ENCODE data around the gene FOXO1. TPM values are rescaled to one million over a fixed set of nuclear protein-coding genes. Genes with fewer than 3 reads are reported as not detected.

FOXO1 gene
- total and polyA plus RNA-seq, 2 donors (not counting 1 experiment from before 2014, with no cell fraction given) = 1.9 to 2.5 TPM

GRCh38 chr13:40558656-40559055, 107.8 kb downstream of the FOXO1 start:
- Histone ChIP-seq H3K27me3 (ENCODE audit: control insufficient read depth, insufficient read depth, low read length) (no peaks in the 10 kb centered on the region), H3K4me3 (replicated peaks in 1 of 4; ENCODE audit: control extremely low read depth in 1 of 4, insufficient read depth in 1 of 4, low read depth in 3 of 4, low read length in 4 of 4) (no peak overlapping the region), H3K27ac (ENCODE audit: insufficient read depth, low read length) (no peak overlapping the region), H3K9me3 (ENCODE audit: control insufficient read depth, insufficient read depth, low read depth, low read length) (no peaks in the 10 kb centered on the region), H3K79me2 (ENCODE audit: control insufficient read depth, insufficient read depth, low read length) (no peaks in the 10 kb centered on the region), H3K4me2 (ENCODE audit: extremely low read depth, insufficient read depth, low read length) (no peak overlapping the region), H3K4me1 (ENCODE audit: control insufficient read depth, extremely low read depth, insufficient read depth, low read length) (no peaks in the 10 kb centered on the region), H3K36me3 (ENCODE audit: control insufficient read depth, insufficient read depth, low read length) (no peaks in the 10 kb centered on the region), H2AFZ (ENCODE audit: low read length) (no peak overlapping the region), H4K20me1 (ENCODE audit: control insufficient read depth, extremely low read depth, insufficient read depth, low read length) (no peaks in the 10 kb centered on the region), H3K9ac (ENCODE audit: insufficient read depth, low read length) (no peak overlapping the region)
- no peak for TF ChIP-seq EZH2 (IDR thresholded peaks at IDR 0.05; ENCODE audit: low read length, missing control alignments)
- TF ChIP-seq CTCF (conservative IDR thresholded peaks at IDR 0.05 in 1 of 2, IDR thresholded peaks at IDR 0.05 in 1 of 2; ENCODE audit: low read depth in 1 of 2, low read length in 2 of 2) = no peak
- no peak for DNase-seq (ENCODE audit: low read depth in 2 of 2)

GRCh38 chr13:40556453-40556852, 110.0 kb downstream of the FOXO1 start:
- Histone ChIP-seq H3K79me2 (ENCODE audit: control insufficient read depth, insufficient read depth, low read length) (no peaks in the 10 kb centered on the region), H4K20me1 (ENCODE audit: control insufficient read depth, extremely low read depth, insufficient read depth, low read length) (no peaks in the 10 kb centered on the region), H3K36me3 (ENCODE audit: control insufficient read depth, insufficient read depth, low read length) (no peaks in the 10 kb centered on the region), H3K4me3 (replicated peaks in 1 of 4; ENCODE audit: control extremely low read depth in 1 of 4, insufficient read depth in 1 of 4, low read depth in 3 of 4, low read length in 4 of 4) (no peak overlapping the region), H3K4me2 (ENCODE audit: extremely low read depth, insufficient read depth, low read length) (no peak overlapping the region), H3K27me3 (ENCODE audit: control insufficient read depth, insufficient read depth, low read length) (no peaks in the 10 kb centered on the region), H3K4me1 (ENCODE audit: control insufficient read depth, extremely low read depth, insufficient read depth, low read length) (no peaks in the 10 kb centered on the region), H2AFZ (ENCODE audit: low read length) (no peak overlapping the region), H3K27ac (ENCODE audit: insufficient read depth, low read length) (no peak overlapping the region), H3K9me3 (ENCODE audit: control insufficient read depth, insufficient read depth, low read depth, low read length) (no peaks in the 10 kb centered on the region), H3K9ac (ENCODE audit: insufficient read depth, low read length) (no peak overlapping the region)
- TF ChIP-seq CTCF (conservative IDR thresholded peaks at IDR 0.05 in 1 of 2, IDR thresholded peaks at IDR 0.05 in 1 of 2; ENCODE audit: low read depth in 1 of 2, low read length in 2 of 2) (no peak), EZH2 (IDR thresholded peaks at IDR 0.05; ENCODE audit: low read length, missing control alignments) (no peak)
- no peak for DNase-seq (ENCODE audit: low read depth in 2 of 2)

- H3K9ac ChIP-seq (ENCODE audit: insufficient read depth, low read length) = no peak overlapping the region
- no peak for DNase-seq (ENCODE audit: low read depth in 2 of 2)
- no peaks in the 10 kb centered on the region for H3K36me3 ChIP-seq (ENCODE audit: control insufficient read depth, insufficient read depth, low read length)
- no peaks in the 10 kb centered on the region for H3K79me2 ChIP-seq (ENCODE audit: control insufficient read depth, insufficient read depth, low read length)
- H3K9me3 ChIP-seq (ENCODE audit: control insufficient read depth, insufficient read depth, low read depth, low read length) = no peaks in the 10 kb centered on the region
- no peaks in the 10 kb centered on the region for H4K20me1 ChIP-seq (ENCODE audit: control insufficient read depth, extremely low read depth, insufficient read depth, low read length)
- no peak overlapping the region for H3K4me2 ChIP-seq (ENCODE audit: extremely low read depth, insufficient read depth, low read length)
- no peaks in the 10 kb centered on the region for H3K27me3 ChIP-seq (ENCODE audit: control insufficient read depth, insufficient read depth, low read length)
- H2AFZ ChIP-seq (ENCODE audit: low read length) = no peak overlapping the region
- no peak overlapping the region for H3K27ac ChIP-seq (ENCODE audit: insufficient read depth, low read length)
- no peak for TF ChIP-seq EZH2 (IDR thresholded peaks at IDR 0.05; ENCODE audit: low read length, missing control alignments)
- TF ChIP-seq CTCF (conservative IDR thresholded peaks at IDR 0.05 in 1 of 2, IDR thresholded peaks at IDR 0.05 in 1 of 2; ENCODE audit: low read depth in 1 of 2, low read length in 2 of 2) = no peak
- H3K4me3 ChIP-seq (replicated peaks in 1 of 4; ENCODE audit: control extremely low read depth in 1 of 4, insufficient read depth in 1 of 4, low read depth in 3 of 4, low read length in 4 of 4) = no peak overlapping the region
- H3K4me1 ChIP-seq (ENCODE audit: control insufficient read depth, extremely low read depth, insufficient read depth, low read length) = no peaks in the 10 kb centered on the region
Measured at GRCh38 chr13:40553356-40553755, 113.1 kb downstream of the FOXO1 start.
